ENCODE measurements around the gene NRXN3. TPM values are rescaled to one million over a fixed set of nuclear protein-coding genes. Genes with fewer than 3 reads are reported as not detected.

Gene NRXN3
- total and polyA plus RNA-seq, 8 donors, result 0.29 to 41.1 (median 9.1) TPM

- Histone ChIP-seq H3K9me3 (no peaks in the 10 kb centered on the region), H3K36me3 (no peaks in the 10 kb centered on the region), H3K27ac (no peak overlapping the region), H3K4me3 (no peak overlapping the region), H3K4me1 (peaks cover 0 to 10% (median 0%) of the 10 kb centered on the region in 4 donors), H3K27me3 (no peaks in the 10 kb centered on the region)
- intact Hi-C loops (cut with DNase I; ENCODE audit: low total_unique reads), result no loop called here
- WGBS, 5 donors, result 68 to 92% (median 83%) methylated on average over 4 of the region's 4 CpGs
- no peak for TF ChIP-seq EP300 (IDR thresholded peaks at IDR 0.05)
- TF ChIP-seq POLR2A (IDR thresholded peaks at IDR 0.05), result no peak
- no peak for TF ChIP-seq POLR2AphosphoS5 (IDR thresholded peaks at IDR 0.05)
- no peak for TF ChIP-seq CTCF (IDR thresholded peaks at IDR 0.05)
- no peak for DNase-seq
Observed at GRCh38 chr14:78129375-78129774, 40.8 kb upstream of the NRXN3 start.

GRCh38 chr14:78130356-78130755 lies 39.8 kb upstream of the NRXN3 start:
- Histone ChIP-seq H3K27me3 (no peaks in the 10 kb centered on the region), H3K36me3 (no peaks in the 10 kb centered on the region), H3K27ac (no peak overlapping the region), H3K9me3 (no peaks in the 10 kb centered on the region), H3K4me3 (no peak overlapping the region), H3K4me1 (peaks cover 0 to 10% (median 0%) of the 10 kb centered on the region in 4 donors)
- no peak for DNase-seq
- 33 to 90% (median 63%) methylated on average over 1 of the region's 1 CpG for WGBS, 5 donors
- intact Hi-C loops (cut with DNase I; ENCODE audit: low total_unique reads), result no loop called here
- no peak for TF ChIP-seq CTCF (IDR thresholded peaks at IDR 0.05)
- TF ChIP-seq POLR2A (IDR thresholded peaks at IDR 0.05), result no peak
- no peak for TF ChIP-seq EP300 (IDR thresholded peaks at IDR 0.05)
- TF ChIP-seq POLR2AphosphoS5 (IDR thresholded peaks at IDR 0.05), result no peak

GRCh38 chr14:78131201-78131600 lies 39.0 kb upstream of the NRXN3 start:
- intact Hi-C loops (cut with DNase I; ENCODE audit: low total_unique reads), result no loop called here
- Histone ChIP-seq H3K27ac (no peak overlapping the region), H3K4me3 (no peak overlapping the region), H3K4me1 (peaks cover 0 to 10% (median 0%) of the 10 kb centered on the region in 4 donors), H3K36me3 (no peaks in the 10 kb centered on the region), H3K9me3 (no peaks in the 10 kb centered on the region), H3K27me3 (no peaks in the 10 kb centered on the region)
- TF ChIP-seq CTCF (IDR thresholded peaks at IDR 0.05), result no peak
- no peak for TF ChIP-seq POLR2AphosphoS5 (IDR thresholded peaks at IDR 0.05)
- no peak for TF ChIP-seq POLR2A (IDR thresholded peaks at IDR 0.05)
- TF ChIP-seq EP300 (IDR thresholded peaks at IDR 0.05), result no peak
- no peak for DNase-seq
- WGBS, 5 donors, result 76 to 91% (median 84%) methylated on average over 4 of the region's 4 CpGs

- TF ChIP-seq CTCF (IDR thresholded peaks at IDR 0.05) (no peak), EP300 (IDR thresholded peaks at IDR 0.05) (no peak), POLR2AphosphoS5 (IDR thresholded peaks at IDR 0.05) (no peak), POLR2A (IDR thresholded peaks at IDR 0.05) (no peak)
- Histone ChIP-seq H3K27ac (no peak overlapping the region), H3K4me3 (no peak overlapping the region), H3K27me3 (no peaks in the 10 kb centered on the region), H3K36me3 (no peaks in the 10 kb centered on the region), H3K9me3 (no peaks in the 10 kb centered on the region), H3K4me1 (peaks cover 0 to 10% (median 0%) of the 10 kb centered on the region in 4 donors)
- 66 to 80% (median 68%) methylated on average over 5 of the region's 5 CpGs for WGBS, 5 donors
- no peak for DNase-seq
- intact Hi-C loops (cut with DNase I; ENCODE audit: low total_unique reads), result no loop called here
Observed at GRCh38 chr14:78131616-78132015, 38.6 kb upstream of the NRXN3 start.

Measured in stomach (tissue), 9 donors.